IPS DF 4.7 (cell line): ENCODE results near the gene GALNT10.

ENCODE experiments used
- DNase-seq: peaks from one replicate; pipeline ENCODE4 v3.0.0-alpha.2; 2013; ENCODE audit warnings: low spot score; ENCODE audit errors: extremely low read depth

The GALNT10 gene

DNA sequence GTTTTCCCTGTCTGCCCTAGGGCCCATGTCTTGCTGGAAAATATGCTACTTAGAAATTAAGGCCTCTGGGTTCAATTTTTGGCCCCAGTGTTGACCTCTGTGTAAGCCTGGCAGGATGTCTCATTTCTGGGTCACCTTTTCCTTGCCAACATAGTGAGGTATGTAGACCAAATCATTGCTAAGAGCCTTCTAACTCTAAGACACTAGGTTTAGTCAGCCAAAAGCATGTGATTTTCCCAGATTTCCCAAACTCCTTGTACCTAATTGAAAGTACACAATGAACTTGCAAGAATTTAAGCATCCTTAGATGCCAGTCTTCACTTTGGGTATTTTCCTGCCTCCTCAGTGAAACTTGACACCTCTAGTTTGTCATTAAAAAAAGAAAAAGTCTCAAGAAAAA, 77.0 kb downstream of the GALNT10 start:
- DNase-seq: no peak

DNA sequence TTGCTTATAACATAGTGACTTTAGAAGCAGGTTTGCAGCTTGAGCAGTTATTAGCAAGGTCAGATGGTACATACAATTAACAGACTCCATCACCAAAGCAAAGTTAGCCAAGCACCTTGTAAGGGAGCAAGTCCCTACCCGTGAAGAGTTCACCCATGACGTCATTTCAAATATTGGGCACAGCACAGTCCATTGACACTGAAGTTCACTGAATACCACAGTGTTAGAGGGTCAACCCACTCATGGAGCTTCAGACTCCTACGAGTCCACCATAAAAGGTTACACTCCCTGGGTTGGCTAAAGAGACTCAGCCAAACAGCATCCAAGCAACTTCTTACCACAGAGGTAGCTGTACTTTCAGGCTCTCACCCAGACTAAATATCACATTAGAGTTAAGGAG, 77.5 kb downstream of the GALNT10 start:
- no peak for DNase-seq

DNA sequence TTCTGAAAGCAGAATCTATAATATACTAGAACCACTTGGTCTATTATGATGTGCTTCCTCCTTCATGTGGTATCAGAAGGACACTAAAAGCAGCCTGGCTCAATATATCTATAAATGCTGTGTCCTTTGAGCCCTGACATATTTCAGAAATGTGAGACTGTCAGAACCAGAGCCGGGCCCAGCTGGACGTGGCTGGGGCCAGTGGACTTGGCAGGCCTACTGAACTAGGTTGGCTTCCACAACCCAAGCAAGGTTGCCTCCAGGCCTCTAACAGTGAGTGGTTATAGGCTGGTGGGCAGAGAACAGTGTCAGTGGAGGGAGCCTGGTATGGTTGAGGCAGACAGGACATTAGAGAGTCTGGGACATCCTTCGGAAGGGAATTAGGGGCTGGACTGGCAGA, 78.9 kb downstream of the GALNT10 start:
- DNase-seq: no peak

DNA sequence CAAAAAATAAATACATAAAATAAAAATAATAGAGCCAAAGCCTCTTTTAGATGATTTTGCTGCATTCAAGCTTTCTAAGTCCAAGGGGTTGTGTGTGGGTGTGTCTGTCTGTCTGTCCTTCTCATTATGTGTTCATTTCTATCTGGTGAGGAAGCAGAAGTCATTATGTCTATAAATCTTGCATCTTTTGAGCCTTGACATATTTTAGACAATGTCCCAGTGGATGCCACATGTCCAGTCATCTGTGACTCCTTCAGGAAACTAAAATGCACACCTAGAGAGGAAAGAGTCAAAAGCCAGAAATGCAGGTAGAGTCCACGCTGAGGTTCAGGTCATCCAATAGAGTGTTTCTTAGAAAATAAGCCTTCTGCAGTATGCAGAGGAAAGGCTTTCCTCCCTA, 80.9 kb downstream of the GALNT10 start:
- no peak for DNase-seq

DNA sequence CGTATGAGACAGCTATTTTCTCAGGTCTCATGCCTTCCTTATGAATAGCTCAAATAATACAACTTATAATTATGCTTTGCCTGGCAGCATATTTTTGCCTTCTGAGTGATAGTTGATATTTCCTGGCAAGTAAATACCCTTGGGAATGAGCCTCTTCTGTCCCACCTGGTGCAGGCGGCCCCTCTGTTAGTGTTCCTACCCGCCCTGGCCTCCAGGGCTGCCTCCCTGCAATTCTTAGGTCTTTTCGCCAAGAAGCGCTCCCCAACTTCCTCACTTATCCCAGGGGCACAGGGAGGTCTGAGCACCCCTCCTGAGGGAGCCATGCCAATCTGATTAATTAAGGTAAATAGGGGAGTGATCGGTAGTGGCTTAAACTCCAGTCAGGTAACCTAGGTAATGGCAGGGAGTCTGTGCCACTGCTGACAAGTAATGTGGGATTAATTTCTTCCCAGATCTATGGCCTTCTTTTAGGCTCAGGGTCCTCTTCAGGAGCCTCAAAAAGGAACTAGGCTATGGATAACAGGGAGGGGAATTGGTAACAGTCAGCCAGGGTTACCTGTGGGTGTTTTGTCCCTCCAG, 81.5 kb downstream of the GALNT10 start:
- no peak for DNase-seq

DNA sequence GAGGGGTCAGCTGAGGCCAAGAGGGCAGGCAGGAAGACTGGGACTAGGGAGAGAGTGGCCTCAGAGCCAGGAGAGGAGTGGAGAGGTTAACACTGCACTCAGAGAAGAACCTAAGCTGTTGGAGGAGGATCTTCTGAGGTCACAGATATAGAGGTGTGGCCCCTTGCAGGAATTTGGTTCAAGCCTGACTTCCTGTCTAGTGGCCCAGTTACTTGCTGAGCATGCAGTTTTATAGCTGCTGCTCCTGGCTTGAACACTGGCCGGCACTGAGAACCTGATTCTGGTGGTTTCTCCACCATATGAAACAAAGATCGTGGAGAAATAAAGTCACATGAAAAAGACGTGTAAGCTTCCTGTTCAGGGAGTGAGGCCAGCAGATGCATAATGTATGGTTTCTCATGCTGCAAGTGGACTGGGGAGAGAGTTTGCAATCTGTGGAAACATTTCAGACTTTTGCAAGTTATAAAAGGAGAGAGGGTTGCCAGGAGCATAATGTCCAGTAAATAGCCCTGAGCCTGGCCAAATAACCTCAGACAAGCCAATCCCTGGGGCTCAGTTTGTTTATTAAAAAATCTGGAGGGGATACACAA, 82.6 kb downstream of the GALNT10 start:
- no peak for DNase-seq

DNA sequence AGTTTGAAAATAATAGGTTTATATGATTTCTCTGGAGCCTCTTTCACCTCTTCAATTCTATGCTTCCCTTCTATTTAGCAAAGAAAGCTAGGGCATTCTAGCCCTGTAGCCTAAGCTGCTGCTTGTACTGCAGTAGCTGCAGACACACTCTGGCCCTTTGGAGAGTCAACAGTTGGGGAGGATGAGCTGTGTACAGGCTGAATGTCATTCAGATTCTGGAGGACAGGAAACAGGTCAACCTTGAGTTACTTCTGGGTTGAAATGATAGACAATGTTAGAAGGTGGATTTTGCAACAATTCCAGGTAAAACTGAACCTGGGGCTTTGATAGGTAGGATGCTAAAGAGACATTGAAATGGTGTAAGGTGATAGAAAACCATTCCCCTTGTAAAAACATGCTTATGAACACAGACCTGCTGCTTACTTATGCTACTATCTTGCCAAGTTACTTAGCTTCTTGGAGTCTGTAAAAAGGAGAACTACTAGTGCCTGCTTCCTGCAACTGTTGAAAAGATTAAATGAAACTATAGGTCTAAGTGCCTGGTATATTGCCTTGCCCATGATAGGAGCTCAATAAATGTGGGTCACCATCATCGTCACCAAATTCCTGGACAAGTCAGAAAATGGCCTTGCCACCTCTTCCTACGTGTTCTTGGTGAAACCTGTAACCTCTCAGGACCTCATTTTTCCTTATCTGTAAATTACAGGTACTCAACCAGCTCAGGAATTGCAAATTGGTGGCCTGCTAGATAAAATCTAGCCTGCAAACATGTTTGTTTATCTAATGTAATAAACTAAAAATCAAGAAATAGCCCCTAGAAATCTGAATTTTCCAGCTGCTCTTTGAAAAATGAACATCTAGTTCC, 83.7 kb downstream of the GALNT10 start:
- DNase-seq: no peak

DNA sequence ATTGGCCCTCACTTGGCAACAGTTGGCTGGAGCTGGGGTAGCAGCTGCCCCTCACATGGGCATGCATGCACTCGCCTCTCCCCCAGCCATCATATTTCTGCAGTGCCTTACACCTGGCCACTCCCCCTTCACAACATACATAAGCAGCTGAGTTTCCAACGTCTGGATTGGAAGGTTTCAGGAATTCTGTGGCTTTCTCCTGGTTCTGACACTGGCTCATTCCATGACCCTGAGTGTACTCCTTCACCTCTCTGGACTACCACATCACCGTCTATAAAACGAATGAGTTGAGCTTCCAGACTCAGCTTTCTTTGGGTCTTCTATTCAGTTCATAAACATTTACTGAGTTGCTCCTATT, 84.3 kb downstream of the GALNT10 start:
- no peak for DNase-seq

DNA sequence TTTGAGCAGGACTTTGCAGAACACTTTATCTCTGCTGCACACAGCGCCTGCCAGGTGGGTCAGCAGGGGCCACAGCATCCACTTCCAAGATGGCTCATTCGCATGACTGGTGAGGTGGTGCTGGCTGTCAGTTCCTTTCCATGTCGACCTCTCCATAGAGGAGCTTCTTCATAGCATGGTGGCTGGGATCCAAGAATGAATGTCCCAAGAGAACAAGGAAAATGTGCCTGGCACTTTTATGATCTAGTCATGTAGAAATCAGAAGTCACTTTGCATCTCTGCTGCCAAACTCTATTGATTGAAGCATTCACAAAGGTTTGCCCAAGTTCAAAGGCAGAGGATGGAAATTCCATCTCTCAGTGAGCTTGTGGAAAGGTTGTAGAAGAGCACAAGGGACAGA, 85.0 kb downstream of the GALNT10 start:
- DNase-seq: no peak

DNA sequence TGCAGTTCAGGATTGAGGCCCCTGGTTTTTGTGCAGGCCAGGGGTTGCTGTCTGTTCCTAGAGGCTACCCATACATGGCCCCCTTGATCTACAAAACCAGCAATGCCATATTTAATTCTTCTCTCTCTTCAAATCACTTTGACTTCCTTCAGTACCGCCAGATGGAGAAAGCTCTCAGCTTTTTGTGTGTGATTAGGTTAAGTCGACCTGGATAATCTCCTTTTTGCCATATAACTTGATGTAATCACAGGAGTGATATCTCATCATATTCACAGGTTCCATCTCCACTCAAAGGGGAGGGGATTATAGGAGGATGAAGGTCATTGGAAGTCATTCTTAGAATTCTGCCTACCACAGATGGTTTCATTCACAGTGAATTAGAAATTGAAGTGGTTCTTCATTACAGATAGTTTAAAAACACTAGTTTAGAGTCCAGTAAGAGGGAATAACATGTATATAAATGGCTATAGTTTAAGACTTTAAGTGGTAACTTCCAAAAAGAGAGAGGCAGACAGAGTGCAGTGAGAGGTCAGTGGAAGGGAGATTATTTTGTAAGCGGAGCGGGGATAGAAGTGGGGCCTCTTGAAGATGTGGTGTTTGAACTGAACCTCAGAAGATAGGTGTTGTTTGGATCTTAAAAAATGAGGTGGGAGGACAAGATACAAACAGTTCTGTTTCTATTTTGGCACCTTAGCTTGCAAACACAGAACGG, 85.9 kb downstream of the GALNT10 start:
- DNase-seq: no peak

DNA sequence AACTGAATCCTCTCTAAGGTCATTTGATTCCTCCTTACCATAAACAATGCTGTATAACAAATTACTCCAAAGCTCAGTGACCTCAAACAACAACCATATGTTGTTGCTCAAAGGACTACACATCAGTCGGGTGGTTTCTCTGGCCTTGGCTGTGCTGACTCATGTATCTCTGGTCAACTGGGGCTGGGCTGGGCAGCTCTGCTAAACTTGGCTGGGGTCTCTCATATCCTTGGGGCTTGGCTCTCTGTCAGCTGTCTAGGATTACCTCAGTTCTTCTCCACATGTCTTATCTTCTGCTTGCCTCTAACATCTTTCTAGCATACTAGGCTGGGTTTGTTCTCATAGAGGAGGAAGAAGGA, 86.4 kb downstream of the GALNT10 start:
- no peak for DNase-seq

DNA sequence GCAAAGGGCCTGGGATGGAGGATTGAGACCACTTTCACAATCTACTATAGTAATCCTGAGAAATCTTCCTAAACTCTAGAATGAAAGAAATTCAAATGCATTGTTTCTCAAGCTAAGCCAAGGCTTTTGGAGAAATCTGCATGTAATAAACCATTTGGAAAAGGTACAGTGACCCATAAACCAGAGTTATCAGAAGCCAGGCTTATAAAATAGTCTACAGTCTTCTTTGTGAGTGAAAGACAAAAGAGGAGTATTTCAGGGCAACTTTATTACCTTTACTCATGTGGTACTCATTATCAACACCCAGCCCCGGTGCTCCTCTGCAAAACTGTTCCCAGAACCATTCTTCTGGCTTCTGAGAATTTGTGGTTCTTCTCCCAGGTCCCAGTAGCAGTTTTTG, 87.0 kb downstream of the GALNT10 start:
- DNase-seq: no peak

DNA sequence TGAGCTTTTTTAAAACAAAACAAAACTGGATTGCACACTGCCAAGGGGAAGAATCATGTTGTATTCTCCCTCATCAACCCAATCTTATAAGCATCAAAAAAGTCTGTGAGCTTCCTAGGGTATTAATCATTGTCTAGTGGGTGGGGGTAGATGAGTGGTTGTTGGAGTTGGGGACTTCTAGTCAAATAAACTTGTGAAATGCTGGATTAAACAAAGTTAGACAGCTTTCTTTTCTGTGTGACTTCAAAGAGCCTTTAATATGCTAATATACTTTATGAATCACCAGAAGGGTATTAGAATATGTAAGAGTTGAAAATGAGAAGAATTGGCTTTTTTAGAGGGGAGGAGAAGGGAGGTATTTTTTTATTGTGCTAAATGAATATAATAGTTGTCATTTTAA, 87.7 kb downstream of the GALNT10 start:
- no peak for DNase-seq

DNA sequence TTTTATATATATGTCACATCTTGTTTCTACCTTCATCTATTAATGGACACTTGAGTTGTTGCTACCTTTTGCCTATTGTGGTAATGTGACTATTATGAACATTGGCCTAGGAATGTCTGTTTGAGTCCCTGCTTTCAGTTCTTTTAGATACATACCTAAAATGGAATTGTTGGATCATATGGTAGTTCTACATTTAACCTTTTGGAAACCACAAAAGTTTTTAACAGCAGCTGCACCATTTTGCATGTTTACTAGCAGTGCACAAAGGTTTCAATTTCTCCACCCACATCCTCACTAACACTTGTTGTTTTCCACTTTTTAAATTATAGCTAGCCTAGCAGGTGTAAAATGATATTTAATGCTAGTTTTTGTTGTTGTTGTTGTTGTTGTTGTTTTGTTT, 88.4 kb downstream of the GALNT10 start:
- DNase-seq: no peak

DNA sequence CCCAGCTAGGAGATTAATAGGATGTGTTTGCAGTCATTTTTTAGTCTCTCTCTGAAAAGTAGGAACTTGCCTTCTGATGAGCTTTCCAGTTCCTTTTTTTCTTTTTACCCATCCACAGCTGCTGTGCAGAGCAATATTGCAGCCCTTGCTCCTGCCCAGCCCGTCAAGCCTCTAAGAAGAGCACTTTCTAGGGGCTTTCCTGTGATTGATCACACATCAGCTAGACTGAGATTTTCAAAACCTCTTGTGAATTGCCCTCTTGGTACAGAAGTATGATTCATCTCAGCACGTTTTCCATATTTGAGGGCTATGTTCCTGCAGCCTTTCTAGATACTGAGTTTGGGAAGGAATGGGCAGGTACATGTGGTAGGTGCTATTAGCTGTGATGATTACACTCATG, 93.9 kb downstream of the GALNT10 start:
- no peak for DNase-seq

DNA sequence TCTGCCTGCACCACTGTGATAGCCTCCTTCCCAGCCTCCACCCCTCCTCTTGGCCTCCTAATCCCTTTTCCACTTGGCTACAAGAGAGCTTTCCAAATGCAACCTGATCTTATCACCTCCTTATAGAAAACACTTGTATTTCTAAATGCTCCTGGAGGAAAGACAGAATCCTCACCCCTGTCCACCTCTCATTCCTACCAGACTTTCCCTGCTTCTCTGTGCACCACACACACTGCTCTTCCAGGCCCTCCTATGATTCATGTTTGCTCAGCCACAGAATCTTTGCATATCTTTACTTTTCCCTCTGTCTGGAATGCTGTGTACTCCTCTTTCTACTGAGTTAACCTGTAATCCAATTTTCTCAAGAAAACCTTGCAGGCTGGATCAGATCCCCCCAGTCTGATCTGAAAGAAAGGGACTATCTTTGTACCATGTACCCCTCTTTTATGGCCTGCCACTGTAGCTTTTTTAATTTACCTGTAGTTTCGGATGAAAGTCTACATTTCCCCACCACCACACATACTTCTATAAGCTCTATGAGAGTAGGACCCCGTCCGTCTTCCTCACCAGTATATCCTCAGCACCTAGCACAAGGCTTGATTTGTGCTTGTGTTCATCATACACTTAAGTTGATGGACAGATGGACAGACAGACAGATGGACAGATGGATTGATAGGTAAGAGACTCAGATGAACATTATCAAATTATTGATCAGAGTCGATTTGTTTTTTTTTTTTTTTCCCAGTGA, 95.3 kb downstream of the GALNT10 start:
- DNase-seq: no peak

DNA sequence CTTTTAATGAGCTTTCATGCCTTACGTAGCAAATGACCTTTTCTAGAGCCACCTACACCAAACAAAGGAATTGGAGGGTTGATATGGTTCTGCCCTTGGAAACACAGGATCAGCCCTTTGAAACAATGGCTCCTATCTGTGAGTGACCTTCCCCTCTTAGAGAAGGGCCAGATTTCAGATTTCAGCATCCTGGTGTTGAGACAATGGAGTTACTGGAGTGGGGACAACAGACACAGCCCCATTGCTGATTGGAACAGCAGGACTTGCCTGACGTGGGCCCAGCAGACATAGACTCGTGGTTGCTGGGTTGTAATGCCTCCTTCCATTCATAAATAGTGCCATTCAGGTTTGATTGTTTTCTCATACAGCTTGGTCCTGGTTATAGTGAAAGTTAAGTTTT, 96.0 kb downstream of the GALNT10 start:
- no peak for DNase-seq

DNA sequence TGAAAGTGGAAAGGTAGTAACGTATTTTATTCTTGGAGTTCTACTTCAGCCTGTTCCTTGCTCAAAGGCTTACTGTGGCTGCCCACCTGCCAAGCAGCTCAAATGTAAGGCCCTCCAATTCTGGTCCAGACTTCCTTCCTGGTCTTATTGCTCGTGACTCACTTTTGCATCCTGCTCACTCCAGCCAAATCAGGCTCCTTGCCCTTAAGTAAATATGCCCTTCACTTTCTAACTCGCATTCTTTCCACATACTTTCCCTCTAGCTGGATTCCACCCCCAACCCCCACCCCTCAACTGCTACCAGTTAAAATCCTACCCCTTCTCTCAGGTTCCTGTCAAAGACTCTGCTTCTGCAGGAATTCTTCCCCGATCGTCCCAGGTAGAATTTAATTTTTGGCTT, 96.6 kb downstream of the GALNT10 start:
- DNase-seq: no peak

DNA sequence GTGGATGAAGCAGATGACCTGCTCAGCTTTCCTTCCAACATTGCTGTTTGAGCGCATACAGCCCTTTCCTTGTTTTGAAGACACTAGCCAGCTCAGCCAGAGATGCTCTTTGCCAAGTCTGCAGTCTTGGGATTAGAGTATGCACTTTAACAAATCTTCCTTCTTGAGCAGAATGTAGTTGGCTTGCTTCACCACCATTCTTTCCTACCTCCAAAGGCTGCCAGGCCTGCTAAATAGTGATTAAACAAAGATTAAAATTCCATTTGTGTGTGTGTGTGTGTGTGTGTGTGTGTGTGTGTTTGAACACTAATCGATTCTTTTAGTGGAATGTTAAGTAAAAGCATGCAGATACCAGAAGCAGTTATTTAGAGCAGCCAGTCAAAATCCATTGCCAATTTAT, 97.6 kb downstream of the GALNT10 start:
- no peak for DNase-seq

DNA sequence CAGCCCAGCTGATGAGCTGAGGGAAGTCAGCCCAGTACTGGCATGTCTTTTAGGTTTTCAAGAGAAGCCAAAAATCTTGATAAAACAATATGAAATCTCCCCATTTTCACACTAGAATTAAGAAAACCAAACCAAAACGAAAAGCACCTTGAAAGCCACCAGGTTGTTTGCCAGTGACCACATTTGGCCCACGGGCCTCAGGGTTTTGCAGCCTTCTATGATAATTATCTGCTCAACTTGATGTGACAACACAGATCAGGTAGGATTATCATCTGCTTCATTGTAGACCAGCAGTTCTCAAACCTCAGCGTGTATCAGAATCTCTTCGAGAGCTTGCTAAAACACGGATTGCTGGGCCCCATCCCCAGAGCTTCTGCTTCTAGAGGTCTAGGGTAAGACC, 101.4 kb downstream of the GALNT10 start:
- no peak for DNase-seq

DNA sequence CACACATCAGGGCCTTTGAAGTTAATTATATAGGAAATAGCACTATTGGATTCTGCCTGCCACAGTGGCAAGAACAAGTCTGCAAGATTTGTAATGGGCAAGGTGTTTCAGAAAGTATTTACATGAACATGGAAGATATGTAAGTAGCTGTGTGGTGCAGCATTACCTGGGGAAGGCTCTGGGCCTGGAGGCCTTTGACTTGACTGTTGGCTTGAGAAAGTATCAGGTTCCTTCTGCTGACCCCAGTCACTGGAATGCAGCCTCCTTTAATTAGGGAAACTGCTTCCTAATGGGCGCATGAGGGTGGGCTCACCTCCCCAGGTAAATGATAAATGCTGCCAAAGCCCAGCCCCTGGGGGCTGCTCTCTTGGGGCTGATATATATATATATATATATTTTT, 102.7 kb downstream of the GALNT10 start:
- no peak for DNase-seq

DNA sequence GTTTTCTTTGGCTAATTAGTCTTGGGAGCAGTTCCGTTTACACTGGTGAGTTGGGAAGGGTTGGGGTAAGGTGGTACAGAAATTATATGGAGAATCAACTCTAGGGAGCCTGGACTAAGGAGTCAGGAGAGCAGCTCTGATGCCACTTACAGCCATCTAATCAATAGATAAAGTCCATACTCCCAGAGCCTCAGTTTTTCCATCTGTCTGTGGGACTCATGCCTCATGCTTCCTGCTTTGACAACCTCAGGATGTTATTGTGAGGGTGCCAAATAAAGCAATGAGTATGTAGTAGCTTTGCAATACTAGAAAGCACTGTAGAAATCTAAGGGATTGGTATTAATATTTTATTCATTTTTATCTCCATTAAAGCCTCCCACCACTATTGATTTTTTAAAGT, 105.0 kb downstream of the GALNT10 start:
- no peak for DNase-seq
